ENCODE data around the gene POU6F2.

The POU6F2 gene

DNA sequence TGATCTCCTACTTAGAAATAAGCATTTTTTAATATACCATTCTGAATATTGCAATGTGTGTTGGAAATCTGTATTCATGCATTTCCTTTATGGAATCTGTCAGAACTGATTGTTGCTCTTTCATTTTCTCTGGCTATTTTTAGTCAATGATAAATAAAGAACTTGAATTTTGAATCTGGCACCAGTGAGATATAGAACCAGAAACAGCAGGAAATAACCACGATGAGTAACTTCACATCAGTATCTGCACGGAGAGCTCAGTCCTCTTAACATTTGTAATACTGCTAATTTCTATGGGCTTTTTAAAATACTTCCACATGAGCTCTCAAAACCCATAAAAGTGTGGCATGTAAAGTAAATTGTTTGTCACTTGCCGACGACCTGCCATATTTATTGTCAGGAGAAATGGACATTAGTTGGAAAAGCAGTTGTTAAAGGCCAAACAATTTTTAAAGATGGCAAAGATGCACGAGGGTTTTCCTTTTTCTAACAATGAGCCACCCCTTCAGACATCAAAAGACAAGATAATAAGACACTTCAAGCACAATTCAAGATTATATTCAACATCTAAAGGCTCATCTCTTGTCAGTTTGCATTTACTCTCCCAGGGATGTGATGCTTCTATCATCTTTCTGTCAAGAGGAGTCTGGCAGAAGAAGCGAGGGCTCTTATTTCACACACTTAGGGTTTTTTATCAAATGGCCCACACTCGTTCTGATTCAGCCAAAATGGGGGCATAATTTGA is 118.3 kb downstream of the POU6F2 start:
- no peaks in the 10 kb centered on the region for H3K9me3 Mint-ChIP-seq
- no peak overlapping the region for H3K27ac Mint-ChIP-seq
- no peaks in the 10 kb centered on the region for H3K4me1 Mint-ChIP-seq
- no peaks in the 10 kb centered on the region for H3K27me3 Mint-ChIP-seq
- DNase-seq: no peak
- no peaks in the 10 kb centered on the region for H3K36me3 Mint-ChIP-seq
- H3K4me3 Mint-ChIP-seq: no peak overlapping the region
- CTCF ChIA-PET: no interaction called here

DNA sequence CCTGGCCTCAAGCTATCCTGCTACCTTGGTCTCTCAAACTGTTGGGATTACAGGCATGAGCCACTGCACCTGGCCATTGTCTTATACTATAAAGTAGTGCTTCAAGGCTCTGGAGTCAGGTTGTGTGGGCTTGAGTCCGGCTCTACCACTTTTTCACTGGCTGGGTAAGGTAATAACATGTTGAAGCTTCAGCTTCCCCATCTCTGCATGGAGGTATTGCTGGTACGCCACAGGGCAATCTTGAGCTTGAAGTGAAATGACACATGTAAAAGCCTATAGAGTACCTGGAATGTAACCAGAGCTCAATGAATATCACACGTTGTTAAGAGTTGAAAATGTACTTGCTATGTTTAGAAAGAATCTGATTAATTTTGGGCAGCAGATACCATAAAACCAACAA is 120.8 kb downstream of the POU6F2 start:
- H3K27me3 Mint-ChIP-seq: no peaks in the 10 kb centered on the region
- CTCF ChIA-PET: no interaction called here

DNA sequence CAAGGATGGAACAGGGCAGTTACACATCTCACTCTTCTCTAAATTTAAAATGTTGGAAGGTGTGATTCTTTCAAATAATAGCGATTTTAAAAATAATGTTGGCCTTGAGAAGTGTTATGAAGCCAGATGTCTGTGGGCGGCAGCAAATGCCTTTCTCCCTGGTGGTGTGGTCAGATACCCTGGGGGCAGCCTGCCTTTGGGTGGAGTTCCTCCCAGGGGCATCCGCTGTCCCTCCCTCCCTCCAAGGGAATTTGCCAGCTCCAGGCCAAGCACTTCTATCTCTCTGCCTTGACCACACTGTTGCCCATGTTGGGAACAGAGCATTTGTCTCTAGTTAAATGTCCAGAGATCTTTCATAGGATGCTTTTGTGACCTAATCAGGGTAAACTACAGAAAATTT is 121.4 kb downstream of the POU6F2 start:
- Mint-ChIP-seq H3K4me1 (no peaks in the 10 kb centered on the region), H3K4me3 (no peak overlapping the region), H3K27me3 (no peaks in the 10 kb centered on the region), H3K27ac (no peak overlapping the region), H3K9me3 (no peaks in the 10 kb centered on the region), H3K36me3 (no peaks in the 10 kb centered on the region)
- CTCF ChIA-PET: no interaction called here
- DNase-seq: no peak

More for the DNA sequence above, 120.8 kb downstream of the POU6F2 start:
- H3K36me3 Mint-ChIP-seq: no peaks in the 10 kb centered on the region
- DNase-seq: no peak
- H3K4me1 Mint-ChIP-seq: no peaks in the 10 kb centered on the region
- no peak overlapping the region for H3K4me3 Mint-ChIP-seq
- H3K27ac Mint-ChIP-seq: no peak overlapping the region
- no peaks in the 10 kb centered on the region for H3K9me3 Mint-ChIP-seq

DNA sequence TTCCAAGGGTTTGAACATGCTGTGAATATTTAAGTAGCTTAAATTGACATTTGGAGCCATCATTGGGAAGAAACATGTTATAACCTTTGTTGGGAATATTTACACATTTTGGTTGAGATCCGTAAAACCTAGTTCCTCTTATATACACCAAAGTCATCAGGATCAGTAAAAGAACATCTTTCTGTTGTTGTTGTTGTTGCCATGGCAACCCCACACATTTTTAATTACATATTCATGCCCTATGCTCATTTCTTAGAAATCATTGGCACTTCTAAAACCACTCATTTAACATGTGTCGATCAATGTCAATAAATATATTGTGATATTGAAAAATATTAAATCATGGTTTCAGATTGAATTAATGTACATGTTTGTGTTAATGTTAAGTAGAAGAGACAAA is 122.6 kb downstream of the POU6F2 start:
- no peak for DNase-seq
- no peak overlapping the region for H3K4me3 Mint-ChIP-seq

DNA sequence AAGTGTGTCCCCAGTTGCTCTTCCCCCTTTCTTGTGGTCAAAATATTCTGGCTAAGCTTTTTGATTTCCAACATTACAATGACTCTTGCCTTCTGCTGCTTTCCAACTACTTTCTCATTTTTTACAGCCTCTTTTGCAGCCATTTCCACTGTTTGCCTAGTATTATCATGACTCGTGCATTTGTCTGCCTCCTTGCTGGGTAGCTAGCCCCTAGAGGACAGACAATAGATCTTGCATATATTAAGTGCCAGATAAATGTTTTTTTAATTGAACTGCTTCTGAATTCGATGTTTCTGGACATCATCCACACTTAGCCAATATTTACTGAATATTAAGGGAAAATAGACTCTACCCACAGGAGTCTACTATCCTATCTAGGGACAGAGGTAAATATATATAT is 124.5 kb downstream of the POU6F2 start:
- H3K4me1 Mint-ChIP-seq: no peaks in the 10 kb centered on the region
- H3K27ac Mint-ChIP-seq: no peak overlapping the region
- DNase-seq: no peak
- CTCF ChIA-PET: no interaction called here
- H3K27me3 Mint-ChIP-seq: no peaks in the 10 kb centered on the region
- no peaks in the 10 kb centered on the region for H3K9me3 Mint-ChIP-seq
- no peaks in the 10 kb centered on the region for H3K36me3 Mint-ChIP-seq
- H3K4me3 Mint-ChIP-seq: no peak overlapping the region

More for the DNA sequence above, 122.6 kb downstream of the POU6F2 start:
- CTCF ChIA-PET: no interaction called here
- no peaks in the 10 kb centered on the region for H3K27me3 Mint-ChIP-seq
- H3K27ac Mint-ChIP-seq: no peak overlapping the region
- no peaks in the 10 kb centered on the region for H3K9me3 Mint-ChIP-seq
- H3K36me3 Mint-ChIP-seq: no peaks in the 10 kb centered on the region
- H3K4me1 Mint-ChIP-seq: no peaks in the 10 kb centered on the region

DNA sequence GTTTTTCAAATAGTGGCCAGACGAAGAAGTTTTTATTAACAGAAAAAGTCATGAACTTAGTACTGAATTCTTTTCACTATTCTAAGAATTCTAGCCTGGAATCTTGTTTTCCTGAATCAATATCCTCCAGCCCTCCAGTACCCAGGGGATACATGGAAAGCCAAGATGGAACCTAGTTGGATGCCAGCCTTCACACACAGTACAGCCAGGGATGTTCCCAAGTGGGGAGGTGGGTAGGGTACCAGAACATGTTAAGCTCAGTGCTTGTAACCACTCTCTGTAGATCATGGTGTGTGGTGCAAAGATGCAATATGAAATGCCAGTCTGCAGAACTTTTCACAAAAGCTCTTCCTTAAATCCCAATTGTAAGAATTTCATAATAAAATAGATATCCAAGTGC is 128.0 kb downstream of the POU6F2 start:
- no peak for DNase-seq
- Mint-ChIP-seq H3K27me3 (no peaks in the 10 kb centered on the region), H3K9me3 (no peaks in the 10 kb centered on the region), H3K36me3 (no peaks in the 10 kb centered on the region), H3K4me1 (no peaks in the 10 kb centered on the region), H3K4me3 (no peak overlapping the region), H3K27ac (no peak overlapping the region)
- CTCF ChIA-PET: no interaction called here

DNA sequence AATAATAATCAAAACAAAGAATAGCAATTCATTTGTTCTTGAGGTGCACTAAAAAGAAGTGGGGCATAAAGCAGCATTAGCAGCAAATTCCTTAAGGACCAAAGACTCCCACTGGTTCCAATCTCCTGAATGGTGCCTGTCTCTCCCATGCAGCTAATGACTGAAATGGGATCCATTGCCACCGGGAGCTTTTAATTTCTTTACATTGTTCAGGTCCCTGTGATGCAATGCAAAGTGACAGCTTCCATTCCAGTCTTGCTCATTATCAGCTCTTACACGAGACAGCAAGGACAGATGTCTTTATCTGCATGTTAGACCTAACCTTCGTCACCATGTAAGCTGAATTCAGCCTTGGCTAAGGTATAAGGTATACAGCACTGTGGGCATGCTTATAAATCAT is 148.1 kb downstream of the POU6F2 start:
- Mint-ChIP-seq H3K4me1 (no peaks in the 10 kb centered on the region), H3K4me3 (no peak overlapping the region), H3K36me3 (no peaks in the 10 kb centered on the region), H3K9me3 (no peaks in the 10 kb centered on the region), H3K27me3 (peaks cover 3% of the 10 kb centered on the region), H3K27ac (no peak overlapping the region)
- CTCF ChIA-PET: no interaction called here
- no peak for DNase-seq

DNA sequence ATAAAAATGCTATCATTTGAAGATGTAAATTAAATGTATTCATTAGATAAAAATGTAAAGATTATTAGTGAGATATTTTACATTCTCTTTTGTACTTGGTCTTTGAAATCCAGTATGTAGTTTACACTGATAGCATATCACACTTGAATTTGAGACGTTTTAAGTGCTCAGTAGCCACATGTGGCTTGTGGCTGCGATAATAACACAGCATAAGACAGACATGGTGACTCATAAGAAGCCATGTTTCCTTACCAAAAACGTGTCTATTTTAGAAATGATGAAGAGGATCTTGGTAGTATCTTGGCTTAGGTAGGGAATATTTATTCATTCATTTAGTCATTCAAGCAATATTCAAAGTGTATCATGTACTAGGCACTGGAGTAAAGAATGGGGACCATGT is 149.3 kb downstream of the POU6F2 start:
- no peak for DNase-seq
- Mint-ChIP-seq H3K4me3 (no peak overlapping the region), H3K9me3 (no peaks in the 10 kb centered on the region), H3K4me1 (peaks cover 5% of the 10 kb centered on the region), H3K27ac (no peak overlapping the region), H3K36me3 (no peaks in the 10 kb centered on the region), H3K27me3 (peaks cover 9% of the 10 kb centered on the region)
- CTCF ChIA-PET: no interaction called here

DNA sequence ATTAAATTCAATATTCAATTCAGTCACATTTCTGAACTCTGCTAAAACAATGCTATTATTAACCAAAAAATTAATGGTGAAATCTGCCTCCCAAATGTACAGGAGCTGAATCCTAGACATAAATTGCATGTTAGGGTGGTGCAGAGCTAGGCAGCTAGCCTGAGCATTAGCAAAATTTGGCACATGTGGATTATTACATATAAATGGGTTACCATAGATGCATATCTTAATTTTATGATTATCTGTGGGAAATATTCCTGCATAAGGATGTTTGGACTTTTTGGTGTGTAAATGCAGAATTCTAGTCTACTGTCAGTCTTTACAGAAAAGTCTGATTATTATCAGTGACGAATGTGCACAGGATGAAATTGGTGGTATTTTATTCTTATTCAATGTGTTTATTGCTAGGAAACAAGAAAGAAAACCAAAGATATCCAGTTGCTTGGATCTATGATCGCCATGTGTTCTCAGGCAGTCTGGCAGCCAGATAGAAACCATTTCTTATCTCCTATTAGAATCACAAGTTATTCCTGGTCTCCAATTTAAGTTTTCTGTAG is 150.7 kb downstream of the POU6F2 start:
- DNase-seq: no peak
- Mint-ChIP-seq H3K27me3 (peaks cover 9% of the 10 kb centered on the region), H3K9me3 (no peaks in the 10 kb centered on the region), H3K4me3 (no peak overlapping the region), H3K27ac (no peak overlapping the region), H3K4me1 (peaks cover 5% of the 10 kb centered on the region), H3K36me3 (no peaks in the 10 kb centered on the region)
- CTCF ChIA-PET: no interaction called here

DNA sequence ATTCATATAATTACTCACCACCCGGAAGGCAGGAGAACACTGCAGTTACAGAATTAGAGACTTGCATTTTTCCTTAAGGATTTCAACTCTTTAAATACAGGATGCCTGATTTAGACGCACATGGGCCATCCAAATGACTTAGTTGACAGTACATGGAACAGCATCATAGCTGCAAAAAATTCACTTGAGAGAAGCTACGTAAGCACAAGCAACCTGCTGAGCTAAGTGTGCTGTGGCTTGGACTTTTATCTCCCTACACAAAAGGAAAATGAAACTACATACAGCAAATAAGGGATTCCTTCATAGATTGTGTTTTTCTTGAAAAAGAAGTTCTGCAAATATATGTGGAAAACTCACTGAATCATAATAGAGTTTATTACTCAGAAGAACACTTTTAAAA is 152.6 kb downstream of the POU6F2 start:
- no peaks in the 10 kb centered on the region for H3K36me3 Mint-ChIP-seq
- peaks cover 5% of the 10 kb centered on the region for H3K4me1 Mint-ChIP-seq
- CTCF ChIA-PET: no interaction called here
- no peak overlapping the region for H3K27ac Mint-ChIP-seq
- peak overlapping the region; percentile 27 for H3K4me3 Mint-ChIP-seq
- DNase-seq: no peak
- no peaks in the 10 kb centered on the region for H3K9me3 Mint-ChIP-seq
- H3K27me3 Mint-ChIP-seq: peaks cover 9% of the 10 kb centered on the region

DNA sequence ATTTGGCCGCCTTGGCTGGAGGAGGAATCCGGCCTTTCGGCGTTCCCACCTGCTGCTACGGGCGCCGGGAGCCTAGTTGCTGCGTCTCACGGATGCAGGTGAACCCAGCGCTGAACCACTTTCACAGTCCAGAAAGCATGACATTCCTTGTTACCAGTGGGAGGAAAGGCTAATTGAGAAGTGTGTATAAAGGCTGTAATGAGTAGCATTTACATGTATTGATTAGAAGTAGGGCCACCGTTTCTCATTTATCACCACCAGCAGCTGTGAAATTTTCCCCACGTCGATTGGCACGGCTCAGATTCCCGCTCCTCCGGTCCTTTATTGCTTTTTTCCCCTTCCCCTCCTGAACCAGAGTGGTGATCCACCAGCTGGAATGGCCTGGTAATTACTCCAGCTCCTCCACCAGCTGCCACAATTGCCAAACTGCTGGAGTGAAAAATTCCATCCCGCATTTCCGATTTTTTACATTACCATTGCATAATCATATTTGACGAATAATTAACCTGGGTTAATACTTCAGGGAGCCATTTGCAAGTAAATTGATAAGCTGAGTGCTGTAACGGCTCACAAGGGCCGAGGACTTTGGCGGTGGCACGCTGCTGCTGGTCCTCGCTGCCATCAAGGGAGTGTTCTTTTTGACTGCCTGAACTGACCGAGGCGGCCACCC is 153.3 kb downstream of the POU6F2 start:
- Mint-ChIP-seq H3K4me1 (peaks cover 5% of the 10 kb centered on the region), H3K36me3 (no peaks in the 10 kb centered on the region), H3K27ac (no peak overlapping the region), H3K9me3 (no peaks in the 10 kb centered on the region), H3K4me3 (peak overlapping the region; percentile 27), H3K27me3 (peaks cover 9% of the 10 kb centered on the region)
- CTCF ChIA-PET: no interaction called here
- DNase-seq: no peak

DNA sequence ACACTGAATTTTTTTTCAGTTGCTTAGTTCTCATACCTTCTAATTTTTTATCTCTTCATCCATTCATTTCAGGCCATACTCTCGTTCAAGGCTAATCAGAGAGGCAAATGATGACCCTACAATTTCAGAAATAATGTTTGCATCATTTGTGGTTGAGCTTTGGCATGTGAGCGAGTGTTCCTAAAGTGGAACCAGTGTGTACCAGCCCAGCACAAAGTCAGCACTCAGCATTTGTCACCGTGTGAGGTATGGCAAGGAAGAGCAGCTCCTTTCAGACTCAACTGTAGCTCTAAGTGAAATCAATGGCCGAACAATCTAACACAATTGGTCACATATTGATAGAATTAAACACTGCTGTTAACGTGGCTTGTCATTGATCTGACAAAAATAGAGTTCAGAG is 154.6 kb downstream of the POU6F2 start:
- Mint-ChIP-seq H3K36me3 (no peaks in the 10 kb centered on the region), H3K27me3 (peaks cover 9% of the 10 kb centered on the region), H3K9me3 (no peaks in the 10 kb centered on the region), H3K4me1 (peaks cover 5% of the 10 kb centered on the region), H3K4me3 (no peak overlapping the region), H3K27ac (no peak overlapping the region)
- CTCF ChIA-PET: no interaction called here
- DNase-seq: no peak

DNA sequence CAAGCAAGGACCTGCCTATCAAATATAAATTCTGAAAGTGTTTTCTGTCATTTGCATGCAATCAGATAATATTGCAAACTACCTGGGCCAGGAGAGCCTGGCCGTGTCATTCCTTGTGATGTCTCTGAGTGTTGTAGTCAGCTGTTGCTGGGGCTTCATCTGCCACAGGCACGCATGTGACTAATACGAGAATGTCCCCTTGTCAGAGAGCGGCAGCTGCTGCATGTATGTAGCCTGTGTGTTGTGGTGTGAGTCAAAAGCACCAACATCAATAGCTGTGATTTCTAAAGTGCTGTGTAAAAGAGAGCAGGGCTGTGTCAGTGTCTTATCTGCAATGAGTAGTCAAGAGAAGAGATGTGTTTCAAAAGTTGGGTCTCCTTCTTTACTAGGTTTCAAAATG is 155.4 kb downstream of the POU6F2 start:
- Mint-ChIP-seq H3K36me3 (no peaks in the 10 kb centered on the region), H3K27ac (no peak overlapping the region), H3K27me3 (peaks cover 9% of the 10 kb centered on the region)

DNA sequence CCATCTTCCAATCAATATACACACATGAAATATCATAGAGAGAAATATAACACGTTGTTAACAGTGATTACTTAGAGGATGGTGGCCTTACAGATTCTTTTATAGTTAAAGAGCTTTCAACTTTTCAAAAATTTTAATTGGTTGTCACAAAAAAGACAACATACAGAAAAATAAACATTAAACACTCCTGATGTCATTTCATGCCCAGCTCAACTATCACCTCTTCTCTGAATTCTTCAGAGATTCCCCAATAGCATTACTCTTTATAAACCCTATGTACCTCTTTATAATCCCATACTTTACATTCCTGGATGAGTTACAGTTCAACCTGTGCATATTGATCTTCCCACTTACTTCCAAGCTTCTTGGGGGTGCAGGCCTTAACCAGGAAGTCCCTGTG is 159.8 kb downstream of the POU6F2 start:
- no peak overlapping the region for H3K4me3 Mint-ChIP-seq
- H3K4me1 Mint-ChIP-seq: no peaks in the 10 kb centered on the region
- no peak overlapping the region for H3K27ac Mint-ChIP-seq
- no peak for DNase-seq
- no peaks in the 10 kb centered on the region for H3K27me3 Mint-ChIP-seq
- H3K36me3 Mint-ChIP-seq: no peaks in the 10 kb centered on the region
- H3K9me3 Mint-ChIP-seq: no peaks in the 10 kb centered on the region
- CTCF ChIA-PET: no interaction called here

More for the DNA sequence above, 155.4 kb downstream of the POU6F2 start:
- no peak overlapping the region for H3K4me3 Mint-ChIP-seq
- no peak for DNase-seq
- H3K9me3 Mint-ChIP-seq: no peaks in the 10 kb centered on the region
- CTCF ChIA-PET: no interaction called here
- H3K4me1 Mint-ChIP-seq: peaks cover 5% of the 10 kb centered on the region

DNA sequence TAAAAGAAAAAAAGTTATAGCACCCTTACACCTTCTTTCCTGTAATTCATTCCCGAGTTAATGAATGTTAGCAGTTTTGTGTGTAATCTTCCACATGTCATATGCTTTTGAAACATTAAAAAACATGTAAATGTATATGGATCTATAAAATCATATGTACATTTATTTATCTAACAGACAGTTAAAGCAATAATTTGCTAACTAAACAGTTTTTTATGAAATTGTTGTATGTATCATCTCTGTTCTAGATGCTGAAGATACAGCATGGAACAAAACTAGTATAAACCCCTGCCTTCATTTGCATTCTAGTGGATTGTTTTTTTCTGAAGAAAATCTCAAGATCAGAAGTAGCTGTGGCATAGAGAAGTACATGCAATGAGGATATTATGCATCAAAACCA is 165.0 kb downstream of the POU6F2 start:
- Mint-ChIP-seq H3K4me3 (no peak overlapping the region), H3K36me3 (no peaks in the 10 kb centered on the region), H3K9me3 (no peaks in the 10 kb centered on the region), H3K27me3 (no peaks in the 10 kb centered on the region), H3K4me1 (no peaks in the 10 kb centered on the region), H3K27ac (no peak overlapping the region)
- CTCF ChIA-PET: no interaction called here
- no peak for DNase-seq

Data from activated naive CD4-positive, alpha-beta T cell treated with anti-CD3 and anti-CD28 coated beads, Interleukin-2, amount 10 ng/mL, durations not matched to agents 7 days and 5 days (primary cell).